GM12864 (cell line): ENCODE data around the gene VPS37B.

Experiments used
- DNase-seq: peaks from one replicate; pipeline ENCODE4 v3.0.0-alpha.2; 2011; ENCODE audit warnings: low read depth
- H3K4me3 ChIP-seq: 2 replicates; pipeline ENCODE4 v1.5.1; 2011; ENCODE audit warnings: mild to moderate bottlenecking, low read depth, low read length, control low read depth
- TF ChIP-seq, protein P1 (sequence below): IDR thresholded peaks from 2 replicates; pipeline ENCODE4 v1.5.1; 2011; ENCODE audit warnings: low read depth, mild to moderate bottlenecking, moderate library complexity, low read length, control low read depth, inconsistent platforms; ENCODE audit errors: missing control alignments

Gene VPS37B

GRCh38 chr12:122853582-122854245 lies 42.2 kb downstream of the VPS37B start:
- no peak for DNase-seq
- H3K4me3 ChIP-seq: no peak overlapping the region
- TF ChIP-seq, protein P1, sequence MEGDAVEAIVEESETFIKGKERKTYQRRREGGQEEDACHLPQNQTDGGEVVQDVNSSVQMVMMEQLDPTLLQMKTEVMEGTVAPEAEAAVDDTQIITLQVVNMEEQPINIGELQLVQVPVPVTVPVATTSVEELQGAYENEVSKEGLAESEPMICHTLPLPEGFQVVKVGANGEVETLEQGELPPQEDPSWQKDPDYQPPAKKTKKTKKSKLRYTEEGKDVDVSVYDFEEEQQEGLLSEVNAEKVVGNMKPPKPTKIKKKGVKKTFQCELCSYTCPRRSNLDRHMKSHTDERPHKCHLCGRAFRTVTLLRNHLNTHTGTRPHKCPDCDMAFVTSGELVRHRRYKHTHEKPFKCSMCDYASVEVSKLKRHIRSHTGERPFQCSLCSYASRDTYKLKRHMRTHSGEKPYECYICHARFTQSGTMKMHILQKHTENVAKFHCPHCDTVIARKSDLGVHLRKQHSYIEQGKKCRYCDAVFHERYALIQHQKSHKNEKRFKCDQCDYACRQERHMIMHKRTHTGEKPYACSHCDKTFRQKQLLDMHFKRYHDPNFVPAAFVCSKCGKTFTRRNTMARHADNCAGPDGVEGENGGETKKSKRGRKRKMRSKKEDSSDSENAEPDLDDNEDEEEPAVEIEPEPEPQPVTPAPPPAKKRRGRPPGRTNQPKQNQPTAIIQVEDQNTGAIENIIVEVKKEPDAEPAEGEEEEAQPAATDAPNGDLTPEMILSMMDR: no peak

DNA sequence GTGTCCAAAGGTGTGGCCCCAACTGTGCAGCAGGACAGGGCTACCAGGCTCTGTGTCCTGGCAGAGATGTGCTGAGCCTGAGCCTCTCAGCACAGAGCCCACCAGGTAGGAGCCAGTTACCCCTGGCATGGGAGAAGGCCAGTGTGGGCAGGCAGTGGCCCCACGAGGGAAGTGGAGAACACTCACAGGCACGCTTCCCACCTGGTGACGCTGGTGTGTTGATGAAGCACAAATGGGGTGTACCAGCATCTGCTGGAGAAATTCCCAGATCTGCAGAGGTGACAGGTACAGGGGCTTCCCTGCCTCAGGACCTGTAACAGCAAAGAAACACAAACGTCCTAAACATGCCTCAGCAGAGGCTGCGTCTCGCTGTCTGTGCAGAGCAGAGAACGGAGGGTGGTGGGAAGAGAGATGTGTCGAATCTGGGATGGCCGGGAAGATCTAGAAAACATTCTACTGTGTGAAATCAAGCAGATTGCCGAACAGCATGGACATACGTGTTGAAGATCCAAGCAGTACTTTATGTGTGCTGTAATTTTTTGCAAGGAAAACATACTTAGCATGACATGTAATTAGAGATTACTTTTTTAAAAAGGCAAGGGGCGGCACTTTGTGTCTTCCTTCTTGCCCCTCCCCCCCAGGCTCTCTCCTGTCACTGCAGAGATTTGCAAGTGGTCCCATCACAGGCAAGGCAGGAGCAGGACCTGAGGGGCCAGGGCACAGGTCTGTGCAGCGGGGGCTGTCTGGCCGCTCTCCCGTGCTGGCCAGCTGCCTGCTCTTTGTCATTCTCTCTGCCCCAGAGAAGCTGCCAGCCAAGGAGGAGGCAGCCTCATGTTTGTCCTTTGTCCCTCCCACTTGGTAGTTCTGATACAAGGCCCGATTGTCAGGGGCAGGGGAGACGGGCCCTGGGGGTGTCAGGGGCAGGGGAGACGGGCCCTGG lies 43.3 kb downstream of the VPS37B start:
- no peak for DNase-seq
- TF ChIP-seq, protein P1: no peak
- H3K4me3 ChIP-seq: no peak overlapping the region

GRCh38 chr12:122851820-122852219 lies 44.1 kb downstream of the VPS37B start:
- no peak for DNase-seq
- TF ChIP-seq, protein P1: no peak
- no peak overlapping the region for H3K4me3 ChIP-seq

DNA sequence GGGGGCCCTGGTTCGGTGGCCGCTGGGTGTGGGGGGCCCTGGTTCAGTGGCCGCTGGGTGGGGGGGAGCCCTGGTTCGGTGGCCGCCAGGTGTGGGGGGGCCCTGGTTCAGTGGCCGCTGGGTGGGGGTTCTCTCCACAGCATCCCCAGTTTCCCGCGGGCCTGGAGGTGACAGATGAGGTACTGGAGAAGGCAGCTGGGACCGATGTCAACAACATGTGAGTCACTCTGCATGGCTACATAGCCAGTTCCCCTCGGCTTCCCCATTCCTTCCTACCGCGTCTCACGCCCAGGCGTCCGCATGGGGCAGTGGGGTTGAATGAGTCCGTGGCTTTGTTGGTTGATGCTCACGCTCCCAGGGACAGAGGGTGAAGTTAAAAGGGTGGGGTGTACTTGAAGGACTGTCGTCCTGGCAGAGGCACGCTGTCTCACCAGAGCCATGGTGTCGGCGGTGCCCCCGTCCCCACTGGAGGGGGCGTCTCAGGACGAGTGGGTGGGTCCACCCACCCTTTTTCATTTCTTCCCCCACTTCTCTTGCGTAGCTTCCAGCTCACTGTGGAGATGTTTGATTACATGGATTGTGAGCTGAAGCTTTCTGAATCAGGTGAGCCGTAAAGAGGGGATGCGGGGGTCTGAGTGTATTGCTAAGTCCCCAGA lies 45.1 kb downstream of the VPS37B start:
- TF ChIP-seq, protein P1: no peak
- no peak for DNase-seq
- H3K4me3 ChIP-seq: no peak overlapping the region

GRCh38 chr12:122850048-122850445 lies 45.9 kb downstream of the VPS37B start:
- no peak for DNase-seq
- TF ChIP-seq, protein P1: no peak
- H3K4me3 ChIP-seq: no peak overlapping the region

DNA sequence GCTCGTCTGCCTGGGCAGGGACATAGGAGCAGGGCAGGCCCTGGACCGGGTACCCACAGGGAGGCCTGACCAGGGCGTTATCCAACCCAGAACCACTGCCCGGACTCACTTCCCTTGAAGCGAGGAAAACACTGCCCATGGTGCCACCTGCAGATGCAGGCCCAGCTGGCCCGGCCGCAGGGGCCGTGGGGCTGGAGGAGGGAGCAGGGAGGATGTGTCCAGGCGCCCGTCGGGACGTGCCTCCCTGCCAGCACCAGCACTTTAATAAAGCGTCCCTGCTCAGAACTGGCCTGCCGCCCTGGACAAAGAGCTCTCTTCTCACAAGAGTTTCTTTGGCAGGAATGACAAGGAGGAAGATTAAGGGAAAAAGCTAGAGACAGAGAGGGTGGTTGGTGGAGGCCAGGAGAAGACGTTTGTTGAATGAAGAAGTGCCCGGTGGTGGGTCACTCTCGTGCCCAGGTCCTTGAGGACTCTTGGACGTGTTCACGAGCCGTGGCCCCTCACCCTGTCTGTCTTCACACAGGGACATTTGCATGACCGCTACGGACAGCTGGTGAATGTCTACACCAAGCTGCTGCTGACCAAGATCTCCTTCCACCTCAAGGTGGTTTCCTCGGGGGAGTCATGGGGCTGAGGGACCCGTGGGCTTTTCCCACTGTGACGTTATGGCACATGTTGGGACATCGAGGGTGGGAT lies 46.4 kb downstream of the VPS37B start:
- H3K4me3 ChIP-seq: no peak overlapping the region
- DNase-seq: no peak
- TF ChIP-seq, protein P1: no peak
